DOHH2 (cell line): ENCODE results near the gene IFIT2.

ENCODE experiments used
- H3F3A ChIP-seq: fragments of 200-600 bp; sonication (generic), shearing (Covaris generic); 2 replicates; pipeline ENCODE4 v1.6.0; 2016; ENCODE audit warnings: antibody characterized with exemption, mild to moderate bottlenecking; ENCODE audit not compliant: control insufficient read depth, insufficient read depth
- H3K27ac ChIP-seq: fragments of 200-600 bp; sonication (generic); 2 replicates; pipeline ENCODE4 v1.5.1; 2014; ENCODE audit warnings: low read depth, mild to moderate bottlenecking, low read length, moderate library complexity
- H3K27me3 ChIP-seq: fragments of 200-600 bp; sonication (generic); 2 replicates; pipeline ENCODE4 v1.6.1; 2014; ENCODE audit warnings: mild to moderate bottlenecking, low read length, mixed read lengths; ENCODE audit not compliant: control insufficient read depth
- H3K36me3 ChIP-seq: fragments of 200-600 bp; sonication (generic); 2 replicates; pipeline ENCODE4 v1.6.1; 2014; ENCODE audit warnings: mild to moderate bottlenecking, low read length, moderate library complexity, mixed read lengths; ENCODE audit not compliant: control insufficient read depth
- H3K4me1 ChIP-seq: fragments of 200-600 bp; sonication (generic); 2 replicates; pipeline ENCODE4 v1.6.1; 2014; ENCODE audit warnings: mild to moderate bottlenecking, low read length, mixed read lengths; ENCODE audit not compliant: control insufficient read depth
- H3K4me2 ChIP-seq: fragments of 200-600 bp; sonication (generic); 2 replicates; pipeline ENCODE4 v1.6.0; 2014; ENCODE audit warnings: mild to moderate bottlenecking, low read length, moderate library complexity
- H3K4me3 ChIP-seq: fragments of 200-600 bp; sonication (generic); 2 replicates; pipeline ENCODE4 v1.5.1; 2014; ENCODE audit warnings: mild to moderate bottlenecking, low read length, mixed read lengths
- H3K79me2 ChIP-seq: fragments of 200-600 bp; sonication (generic); 2 replicates; pipeline ENCODE4 v1.6.1; 2014; ENCODE audit warnings: mild to moderate bottlenecking, low read length, mixed read lengths; ENCODE audit not compliant: control insufficient read depth
- H3K9me2 ChIP-seq: fragments of 200-600 bp; sonication (generic); replicated peaks from 2 replicates; pipeline ENCODE4 v1.6.1; 2014; ENCODE audit warnings: mild to moderate bottlenecking, low read length, mixed read lengths; ENCODE audit not compliant: control insufficient read depth
- H3K9me3 ChIP-seq: fragments of 200-600 bp; sonication (generic); 2 replicates; pipeline ENCODE4 v1.6.1; 2014; ENCODE audit warnings: antibody characterized with exemption, low read length, mixed read lengths; ENCODE audit not compliant: control insufficient read depth, insufficient read depth
- H4K20me1 ChIP-seq: fragments of 200-600 bp; sonication (generic); 2 replicates; pipeline ENCODE4 v1.6.0; 2014; ENCODE audit warnings: low read depth, mild to moderate bottlenecking, antibody characterized with exemption, low read length, moderate library complexity; ENCODE audit not compliant: control insufficient read depth, insufficient read depth
- EZH2phosphoT487 ChIP-seq: fragments of 200-600 bp; sonication (generic); IDR thresholded peaks from 2 replicates; pipeline ENCODE4 v1.6.1; 2017; ENCODE audit warnings: borderline replicate concordance, mild to moderate bottlenecking, antibody characterized with exemption, low read length, moderate library complexity, mixed read lengths
- TF ChIP-seq, protein P1 (sequence below): fragments of 200-600 bp; sonication (generic); IDR thresholded peaks from one replicate; pipeline ENCODE4 v1.5.1; 2014; ENCODE audit warnings: antibody characterized with exemption, mild to moderate bottlenecking, low read depth, low read length; ENCODE audit not compliant: poor library complexity, severe bottlenecking

The IFIT2 gene

DNA sequence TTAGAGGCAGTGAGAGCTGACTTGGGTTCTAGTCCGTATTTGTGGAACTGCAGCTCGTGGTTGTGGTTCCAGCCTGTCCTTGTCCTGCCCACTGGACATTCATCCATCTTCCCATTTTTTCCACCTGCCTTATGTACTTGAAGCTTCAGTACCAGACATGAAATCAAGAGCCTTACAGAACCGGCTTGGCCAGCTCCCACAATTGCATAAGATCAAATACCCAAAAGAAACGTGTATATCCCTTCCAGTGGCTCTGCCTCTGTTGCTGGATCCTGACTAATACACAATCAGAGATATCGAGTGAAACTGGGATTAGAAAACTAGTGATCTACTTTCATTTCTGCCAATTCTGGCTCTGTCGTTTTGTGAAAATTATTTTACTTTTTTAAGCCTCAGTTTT, 26.5 kb upstream of the IFIT2 start:
- H3K9me2 ChIP-seq: no peaks in the 10 kb centered on the region
- H3K36me3 ChIP-seq: no peaks in the 10 kb centered on the region
- H3K9me3 ChIP-seq: no peaks in the 10 kb centered on the region
- H3K4me2 ChIP-seq: no peak overlapping the region
- no peak for TF ChIP-seq EZH2phosphoT487
- TF ChIP-seq, protein P1, sequence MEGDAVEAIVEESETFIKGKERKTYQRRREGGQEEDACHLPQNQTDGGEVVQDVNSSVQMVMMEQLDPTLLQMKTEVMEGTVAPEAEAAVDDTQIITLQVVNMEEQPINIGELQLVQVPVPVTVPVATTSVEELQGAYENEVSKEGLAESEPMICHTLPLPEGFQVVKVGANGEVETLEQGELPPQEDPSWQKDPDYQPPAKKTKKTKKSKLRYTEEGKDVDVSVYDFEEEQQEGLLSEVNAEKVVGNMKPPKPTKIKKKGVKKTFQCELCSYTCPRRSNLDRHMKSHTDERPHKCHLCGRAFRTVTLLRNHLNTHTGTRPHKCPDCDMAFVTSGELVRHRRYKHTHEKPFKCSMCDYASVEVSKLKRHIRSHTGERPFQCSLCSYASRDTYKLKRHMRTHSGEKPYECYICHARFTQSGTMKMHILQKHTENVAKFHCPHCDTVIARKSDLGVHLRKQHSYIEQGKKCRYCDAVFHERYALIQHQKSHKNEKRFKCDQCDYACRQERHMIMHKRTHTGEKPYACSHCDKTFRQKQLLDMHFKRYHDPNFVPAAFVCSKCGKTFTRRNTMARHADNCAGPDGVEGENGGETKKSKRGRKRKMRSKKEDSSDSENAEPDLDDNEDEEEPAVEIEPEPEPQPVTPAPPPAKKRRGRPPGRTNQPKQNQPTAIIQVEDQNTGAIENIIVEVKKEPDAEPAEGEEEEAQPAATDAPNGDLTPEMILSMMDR: no peak
- H3K27me3 ChIP-seq: 0 out of 2 replicates have a peak, but pooled peaks cover 3% of the 10 kb centered on the region
- no peaks in the 10 kb centered on the region for H3F3A ChIP-seq
- no peak overlapping the region for H3K4me3 ChIP-seq
- no peaks in the 10 kb centered on the region for H3K79me2 ChIP-seq
- no peak overlapping the region for H3K27ac ChIP-seq
- no peaks in the 10 kb centered on the region for H3K4me1 ChIP-seq
- H4K20me1 ChIP-seq: no peaks in the 10 kb centered on the region

DNA sequence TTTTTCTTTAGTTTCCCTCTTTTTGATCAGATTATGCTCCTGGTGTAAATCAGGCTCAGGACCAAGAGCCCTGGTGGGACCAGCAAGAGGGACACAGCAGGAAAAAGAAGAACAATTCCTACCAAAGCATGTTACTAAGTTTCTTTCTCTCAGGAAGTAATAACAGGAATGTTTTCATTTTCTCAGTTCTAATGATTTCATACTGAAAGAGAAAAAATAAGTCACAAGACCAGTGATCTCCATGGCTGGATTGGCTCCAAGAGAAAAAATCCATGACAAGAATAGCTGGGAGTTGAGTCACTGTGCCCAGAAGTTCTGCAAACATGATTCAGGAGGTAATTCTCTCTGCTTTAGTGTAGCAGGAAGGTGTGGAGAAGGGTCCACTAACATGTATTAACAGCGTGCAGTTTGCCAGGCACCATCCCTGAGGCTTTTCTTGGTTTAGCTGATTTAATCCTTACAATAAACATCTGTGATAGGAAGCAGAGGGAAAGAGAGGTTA, 23.8 kb upstream of the IFIT2 start:
- Histone ChIP-seq H3K9me2 (no peaks in the 10 kb centered on the region), H3K27me3 (peaks cover 6% of the 10 kb centered on the region; the same call in 1 of the 2 replicates), H3K36me3 (no peaks in the 10 kb centered on the region), H3F3A (no peaks in the 10 kb centered on the region), H4K20me1 (no peaks in the 10 kb centered on the region), H3K27ac (no peak overlapping the region), H3K79me2 (no peaks in the 10 kb centered on the region), H3K9me3 (no peaks in the 10 kb centered on the region), H3K4me3 (no peak overlapping the region), H3K4me1 (no peaks in the 10 kb centered on the region), H3K4me2 (no peak overlapping the region)
- TF ChIP-seq, protein P1: no peak
- TF ChIP-seq EZH2phosphoT487: no peak

DNA sequence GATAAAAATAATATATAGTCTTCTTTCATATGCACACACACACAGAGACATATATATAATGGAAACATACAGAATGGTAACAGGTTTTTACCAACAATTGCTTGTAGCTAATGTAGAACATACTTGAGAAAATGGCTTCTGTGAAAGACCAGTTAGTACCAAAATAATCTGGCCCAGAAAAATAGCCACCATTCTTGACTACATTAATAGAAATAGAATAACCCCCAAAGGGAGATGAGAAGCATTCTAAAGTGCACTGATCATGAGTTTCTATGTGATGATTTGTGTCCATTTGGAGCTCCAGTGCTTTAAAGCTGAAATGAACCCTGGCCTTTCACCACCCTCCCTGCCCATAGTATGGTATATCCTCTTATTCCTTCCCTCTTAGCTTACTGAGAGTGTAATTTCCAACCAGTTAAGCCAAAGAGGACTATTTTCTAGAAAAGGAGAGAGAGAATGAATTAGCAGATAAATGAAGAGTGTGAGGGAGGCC, 22.9 kb upstream of the IFIT2 start:
- Histone ChIP-seq H3K4me2 (no peak overlapping the region), H3K79me2 (no peaks in the 10 kb centered on the region), H3K27me3 (peaks cover 6% of the 10 kb centered on the region; the same call in 1 of the 2 replicates), H3K4me1 (no peaks in the 10 kb centered on the region), H3K9me3 (no peaks in the 10 kb centered on the region), H3F3A (no peaks in the 10 kb centered on the region), H4K20me1 (no peaks in the 10 kb centered on the region), H3K36me3 (no peaks in the 10 kb centered on the region), H3K9me2 (no peaks in the 10 kb centered on the region), H3K27ac (no peak overlapping the region), H3K4me3 (no peak overlapping the region)
- TF ChIP-seq, protein P1: no peak
- no peak for TF ChIP-seq EZH2phosphoT487
